Measurements from ENCODE around the gene S100A5.
A peak's percentile ranks its signal among the peaks of the same experiment; 100 is the strongest.
"Not testable (repeated sequence)": the region's sequence is repeated elsewhere in the genome, so short reads cannot be mapped to it uniquely, and the experiment has no call there.

The S100A5 gene

DNA sequence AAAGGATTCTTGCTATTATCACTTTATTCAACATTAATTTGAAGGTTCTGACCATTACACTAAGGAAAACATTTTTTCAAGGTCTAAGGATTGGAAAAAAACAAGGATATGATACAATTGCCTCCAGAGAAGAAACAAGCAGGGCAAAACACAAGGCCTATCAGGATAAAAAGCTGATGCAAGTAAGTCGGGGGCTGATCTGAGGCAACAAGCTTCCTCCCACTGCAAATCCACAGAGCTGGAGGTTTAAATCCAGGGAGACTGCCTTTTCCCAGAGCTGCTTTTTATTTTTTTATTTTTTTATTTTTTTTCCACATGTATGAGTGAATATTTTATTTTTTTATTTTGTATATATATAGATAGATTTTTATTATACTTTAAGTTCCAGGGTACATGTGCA is 44.3 kb upstream of the S100A5 start:
- WGBS (ENCODE audit: extremely low coverage, insufficient coverage, low lambda C conversion rate), result no CpG with 5 or more reads among the region's 1 CpG
- no peak overlapping the region for H3K4me2 ChIP-seq (ENCODE audit: low read length)
- no peak overlapping the region for H4K5ac ChIP-seq (ENCODE audit: low read length)
- H2BK15ac ChIP-seq (replicated peaks; ENCODE audit: low read depth), result no peak overlapping the region
- no peak overlapping the region for H2AK5ac ChIP-seq (ENCODE audit: low read length)
- no peak for DNase-seq
- H3K27ac ChIP-seq (ENCODE audit: low read depth, low read length), result no peak overlapping the region
- H3K4me3 ChIP-seq (ENCODE audit: low read length), result no peak overlapping the region
- H3K27me3 ChIP-seq (ENCODE audit: insufficient read depth, low read length, poor library complexity), result no peaks in the 10 kb centered on the region
- H3K23ac ChIP-seq (ENCODE audit: low read length), result no peak overlapping the region
- H3K36me3 ChIP-seq (ENCODE audit: control insufficient read depth, insufficient read depth, low read length), result no peaks in the 10 kb centered on the region
- no peak overlapping the region for H4K8ac ChIP-seq (ENCODE audit: low read depth, low read length)
- no peak overlapping the region for H2BK120ac ChIP-seq (ENCODE audit: low read depth, low read length)
- H2BK5ac ChIP-seq (ENCODE audit: low read length), result no peak overlapping the region
- no peak overlapping the region for H3K9ac ChIP-seq (ENCODE audit: low read length)
- H3K56ac ChIP-seq (ENCODE audit: low read length), result no peak overlapping the region
- no peaks in the 10 kb centered on the region for H3K4me1 ChIP-seq (ENCODE audit: control insufficient read depth, low read depth, low read length)
- no peaks in the 10 kb centered on the region for H3K79me2 ChIP-seq (ENCODE audit: control insufficient read depth, insufficient read depth, low read length)
- no peak overlapping the region for H3K18ac ChIP-seq (ENCODE audit: low read length)
- peak overlapping the region; percentile 65 for H3K4ac ChIP-seq (ENCODE audit: low read depth, low read length)
- no peaks in the 10 kb centered on the region for H3K79me1 ChIP-seq (ENCODE audit: low read length)

DNA sequence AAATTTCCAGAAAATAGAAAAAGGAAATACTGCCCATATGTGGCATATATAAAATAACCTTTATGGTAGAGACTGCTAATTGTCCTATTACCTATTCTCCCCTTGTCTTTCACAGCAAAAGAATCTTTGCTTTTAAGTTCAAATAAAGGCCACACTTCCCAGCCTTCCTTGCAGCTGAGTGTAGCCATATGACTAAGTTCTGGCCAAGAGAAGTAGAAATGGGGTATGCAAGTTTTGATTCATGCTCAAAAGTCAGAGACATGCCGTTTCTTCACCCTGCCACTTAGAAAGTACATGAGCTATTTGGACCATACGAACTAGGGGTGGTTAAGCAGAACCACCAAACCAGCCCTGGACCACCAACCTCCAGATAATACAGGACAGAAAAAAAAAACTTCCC is 43.2 kb upstream of the S100A5 start:
- no peak overlapping the region for H3K27ac ChIP-seq (ENCODE audit: low read depth, low read length)
- H4K8ac ChIP-seq (ENCODE audit: low read depth, low read length), result no peak overlapping the region
- no peak overlapping the region for H2BK120ac ChIP-seq (ENCODE audit: low read depth, low read length)
- H3K18ac ChIP-seq (ENCODE audit: low read length), result no peak overlapping the region
- no peak overlapping the region for H3K23ac ChIP-seq (ENCODE audit: low read length)
- no peaks in the 10 kb centered on the region for H3K27me3 ChIP-seq (ENCODE audit: insufficient read depth, low read length, poor library complexity)
- peaks cover under 1% of the 10 kb centered on the region for H3K4me1 ChIP-seq (ENCODE audit: control insufficient read depth, low read depth, low read length)
- H2BK5ac ChIP-seq (ENCODE audit: low read length), result no peak overlapping the region
- no peaks in the 10 kb centered on the region for H3K36me3 ChIP-seq (ENCODE audit: control insufficient read depth, insufficient read depth, low read length)
- no peak overlapping the region for H2BK15ac ChIP-seq (replicated peaks; ENCODE audit: low read depth)
- H3K4me2 ChIP-seq (ENCODE audit: low read length), result no peak overlapping the region
- no CpG with 5 or more reads among the region's 2 CpGs for WGBS (ENCODE audit: extremely low coverage, insufficient coverage, low lambda C conversion rate)
- no peak overlapping the region for H3K56ac ChIP-seq (ENCODE audit: low read length)
- DNase-seq, result no peak
- H4K5ac ChIP-seq (ENCODE audit: low read length), result no peak overlapping the region
- no peak overlapping the region for H2AK5ac ChIP-seq (ENCODE audit: low read length)
- H3K9ac ChIP-seq (ENCODE audit: low read length), result no peak overlapping the region
- H3K4ac ChIP-seq (ENCODE audit: low read depth, low read length), result no peak overlapping the region
- H3K4me3 ChIP-seq (ENCODE audit: low read length), result no peak overlapping the region
- no peaks in the 10 kb centered on the region for H3K79me1 ChIP-seq (ENCODE audit: low read length)
- no peaks in the 10 kb centered on the region for H3K79me2 ChIP-seq (ENCODE audit: control insufficient read depth, insufficient read depth, low read length)

DNA sequence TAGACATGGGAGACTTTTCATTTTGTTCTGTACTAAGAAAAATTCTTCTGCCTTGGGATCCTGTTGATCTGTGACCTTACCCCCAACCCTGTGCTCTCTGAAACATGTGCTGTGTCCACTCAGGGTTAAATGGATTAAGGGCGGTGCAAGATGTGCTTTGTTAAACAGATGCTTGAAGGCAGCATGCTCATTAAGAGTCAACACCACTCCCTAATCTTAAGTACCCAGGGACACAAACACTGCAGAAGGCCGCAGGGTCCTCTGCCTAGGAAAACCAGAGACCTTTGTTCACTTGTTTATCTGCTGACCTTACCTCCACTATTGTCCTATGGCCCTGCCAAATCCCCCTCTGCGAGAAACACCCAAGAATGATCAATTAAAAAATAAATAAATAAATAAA is 42.8 kb upstream of the S100A5 start:
- not testable (repeated sequence) for H3K56ac ChIP-seq (ENCODE audit: low read length); H2AK5ac ChIP-seq (ENCODE audit: low read length); H3K36me3 ChIP-seq (ENCODE audit: control insufficient read depth, insufficient read depth, low read length); H2BK120ac ChIP-seq (ENCODE audit: low read depth, low read length); H3K27ac ChIP-seq (ENCODE audit: low read depth, low read length); H4K5ac ChIP-seq (ENCODE audit: low read length); H3K18ac ChIP-seq (ENCODE audit: low read length); H3K9ac ChIP-seq (ENCODE audit: low read length); H3K79me2 ChIP-seq (ENCODE audit: control insufficient read depth, insufficient read depth, low read length); H2BK5ac ChIP-seq (ENCODE audit: low read length); H4K8ac ChIP-seq (ENCODE audit: low read depth, low read length); H3K23ac ChIP-seq (ENCODE audit: low read length); H3K79me1 ChIP-seq (ENCODE audit: low read length); H3K4me3 ChIP-seq (ENCODE audit: low read length); H3K4me2 ChIP-seq (ENCODE audit: low read length); H3K27me3 ChIP-seq (ENCODE audit: insufficient read depth, low read length, poor library complexity); H3K4ac ChIP-seq (ENCODE audit: low read depth, low read length); H2BK15ac ChIP-seq (replicated peaks; ENCODE audit: low read depth); H3K4me1 ChIP-seq (ENCODE audit: control insufficient read depth, low read depth, low read length); DNase-seq
- WGBS (ENCODE audit: extremely low coverage, insufficient coverage, low lambda C conversion rate), result no CpG with 5 or more reads among the region's 3 CpGs

DNA sequence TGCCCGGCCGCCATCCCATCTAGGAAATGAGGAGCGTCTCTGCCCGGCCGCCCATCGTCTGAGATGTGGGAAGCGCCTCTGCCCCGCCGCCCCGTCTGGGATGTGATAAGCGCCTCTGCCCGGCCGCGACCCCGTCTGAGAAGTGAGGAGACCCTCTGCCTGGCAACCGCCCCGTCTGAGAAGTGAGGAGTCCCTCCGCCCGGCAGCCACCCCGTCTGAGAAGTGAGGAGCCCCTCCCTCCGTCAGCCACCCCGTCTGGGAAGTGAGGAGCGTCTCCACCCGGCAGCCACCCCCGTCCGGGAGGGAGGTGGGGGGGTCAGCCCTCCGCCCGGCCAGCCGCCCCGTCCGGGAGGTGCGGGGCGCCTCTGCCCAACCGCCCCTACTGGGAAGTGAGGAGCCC is 42.1 kb upstream of the S100A5 start:
- H3K79me1 ChIP-seq (ENCODE audit: low read length); H3K27ac ChIP-seq (ENCODE audit: low read depth, low read length); H2BK5ac ChIP-seq (ENCODE audit: low read length); H3K4ac ChIP-seq (ENCODE audit: low read depth, low read length); H3K56ac ChIP-seq (ENCODE audit: low read length); H4K5ac ChIP-seq (ENCODE audit: low read length); H3K27me3 ChIP-seq (ENCODE audit: insufficient read depth, low read length, poor library complexity); H4K8ac ChIP-seq (ENCODE audit: low read depth, low read length); H3K9ac ChIP-seq (ENCODE audit: low read length); H2BK15ac ChIP-seq (replicated peaks; ENCODE audit: low read depth); H2AK5ac ChIP-seq (ENCODE audit: low read length); H3K36me3 ChIP-seq (ENCODE audit: control insufficient read depth, insufficient read depth, low read length); H3K18ac ChIP-seq (ENCODE audit: low read length); H3K23ac ChIP-seq (ENCODE audit: low read length); DNase-seq; H3K4me3 ChIP-seq (ENCODE audit: low read length); H3K79me2 ChIP-seq (ENCODE audit: control insufficient read depth, insufficient read depth, low read length); H3K4me2 ChIP-seq (ENCODE audit: low read length); H2BK120ac ChIP-seq (ENCODE audit: low read depth, low read length); H3K4me1 ChIP-seq (ENCODE audit: control insufficient read depth, low read depth, low read length): not testable (repeated sequence)
- WGBS (ENCODE audit: extremely low coverage, insufficient coverage, low lambda C conversion rate), result no CpG with 5 or more reads among the region's 34 CpGs

DNA sequence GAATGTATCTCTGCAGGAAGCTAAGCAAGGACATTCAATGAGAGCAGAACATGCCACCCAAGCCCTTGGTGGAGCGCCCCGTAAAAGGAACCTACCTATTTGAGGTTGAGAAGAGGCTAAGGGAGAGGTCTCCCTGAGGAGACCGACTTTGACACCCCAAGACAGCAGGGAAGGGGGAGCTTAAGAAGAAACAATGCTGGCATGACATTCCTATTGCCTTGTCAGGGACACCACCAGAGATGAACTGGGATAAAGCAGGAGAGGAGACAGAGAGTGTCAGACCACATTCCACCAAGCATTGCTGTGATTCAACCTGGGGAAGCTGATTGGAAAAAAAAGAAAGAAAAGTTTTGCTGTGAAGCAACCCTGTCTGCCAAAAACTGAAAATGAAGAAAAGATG is 38.2 kb upstream of the S100A5 start:
- Histone ChIP-seq H3K79me1 (ENCODE audit: low read length) (no peaks in the 10 kb centered on the region), H3K56ac (ENCODE audit: low read length) (peak overlapping the region; percentile 73), H4K8ac (ENCODE audit: low read depth, low read length) (no peak overlapping the region), H2AK5ac (ENCODE audit: low read length) (peak overlapping the region; percentile 85), H2BK120ac (ENCODE audit: low read depth, low read length) (no peak overlapping the region), H2BK15ac (replicated peaks; ENCODE audit: low read depth) (no peak overlapping the region), H3K4me2 (ENCODE audit: low read length) (no peak overlapping the region), H3K4me3 (ENCODE audit: low read length) (no peak overlapping the region), H3K4me1 (ENCODE audit: control insufficient read depth, low read depth, low read length) (peaks cover 11% of the 10 kb centered on the region), H3K9ac (ENCODE audit: low read length) (no peak overlapping the region), H3K18ac (ENCODE audit: low read length) (no peak overlapping the region), H3K23ac (ENCODE audit: low read length) (no peak overlapping the region), H3K27me3 (ENCODE audit: insufficient read depth, low read length, poor library complexity) (no peaks in the 10 kb centered on the region), H3K36me3 (ENCODE audit: control insufficient read depth, insufficient read depth, low read length) (no peaks in the 10 kb centered on the region), H3K27ac (ENCODE audit: low read depth, low read length) (peak overlapping the region; percentile 93), H4K5ac (ENCODE audit: low read length) (no peak overlapping the region), H2BK5ac (ENCODE audit: low read length) (peak overlapping the region; percentile 81), H3K4ac (ENCODE audit: low read depth, low read length) (no peak overlapping the region), H3K79me2 (ENCODE audit: control insufficient read depth, insufficient read depth, low read length) (no peaks in the 10 kb centered on the region)
- WGBS (ENCODE audit: extremely low coverage, insufficient coverage, low lambda C conversion rate), result no CpG with 5 or more reads among the region's 3 CpGs
- DNase-seq, result peak; percentile 96

DNA sequence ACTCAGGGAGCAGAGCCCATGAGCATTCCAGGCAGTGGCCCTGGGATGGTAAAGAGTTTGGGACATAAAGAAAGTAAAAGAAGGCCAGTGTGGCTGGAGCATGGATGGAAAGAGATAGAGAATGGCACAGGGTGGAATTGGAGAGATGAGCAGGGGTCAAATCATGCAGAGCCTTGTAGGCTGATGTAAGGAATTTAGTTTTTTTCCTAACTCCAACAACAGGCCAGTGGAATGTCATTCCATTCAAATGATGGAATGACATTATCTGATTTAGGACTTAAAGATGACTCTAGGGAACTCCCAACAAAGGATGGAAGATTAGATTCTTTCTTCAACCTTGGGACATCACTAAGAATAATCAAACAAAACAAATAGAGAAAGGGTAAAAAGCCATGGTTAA is 37.8 kb upstream of the S100A5 start:
- Histone ChIP-seq H3K4me2 (ENCODE audit: low read length) (no peak overlapping the region), H3K4ac (ENCODE audit: low read depth, low read length) (peak overlapping the region; percentile 75), H2BK5ac (ENCODE audit: low read length) (peak overlapping the region; percentile 66), H3K4me1 (ENCODE audit: control insufficient read depth, low read depth, low read length) (peaks cover 11% of the 10 kb centered on the region), H4K5ac (ENCODE audit: low read length) (no peak overlapping the region), H2BK120ac (ENCODE audit: low read depth, low read length) (peak overlapping the region; percentile 94), H3K56ac (ENCODE audit: low read length) (peak overlapping the region; percentile 78), H3K23ac (ENCODE audit: low read length) (peak overlapping the region; percentile 83), H3K9ac (ENCODE audit: low read length) (no peak overlapping the region), H3K79me1 (ENCODE audit: low read length) (no peaks in the 10 kb centered on the region), H3K27me3 (ENCODE audit: insufficient read depth, low read length, poor library complexity) (no peaks in the 10 kb centered on the region), H3K36me3 (ENCODE audit: control insufficient read depth, insufficient read depth, low read length) (no peaks in the 10 kb centered on the region), H3K27ac (ENCODE audit: low read depth, low read length) (peak overlapping the region; percentile 76), H2AK5ac (ENCODE audit: low read length) (no peak overlapping the region), H3K18ac (ENCODE audit: low read length) (peak overlapping the region; percentile 33), H3K79me2 (ENCODE audit: control insufficient read depth, insufficient read depth, low read length) (no peaks in the 10 kb centered on the region), H3K4me3 (ENCODE audit: low read length) (no peak overlapping the region), H4K8ac (ENCODE audit: low read depth, low read length) (no peak overlapping the region), H2BK15ac (replicated peaks; ENCODE audit: low read depth) (peak overlapping the region; percentile 75)
- DNase-seq, result peak; percentile 96
